MM.1S (cell line): ENCODE results near the gene MYH7.

Experiments
- DNase-seq: peaks from one replicate; pipeline ENCODE4 v3.0.0-alpha.2; 2015
- H2AFZ ChIP-seq: fragments of 300-600 bp; sonication (generic); 2 replicates; pipeline ENCODE4 v1.6.0; 2016; ENCODE audit warnings: antibody characterized with exemption, low read length
- H3F3A ChIP-seq: fragments of 300-600 bp; sonication (generic); 2 replicates; pipeline ENCODE4 v1.6.1; 2016; ENCODE audit warnings: mild to moderate bottlenecking, antibody characterized with exemption, low read length, moderate library complexity, mixed read lengths; ENCODE audit not compliant: insufficient read depth
- H3K27ac ChIP-seq: fragments of 300-600 bp; sonication (generic); 2 replicates; pipeline ENCODE4 v1.5.1; 2016; ENCODE audit warnings: mild to moderate bottlenecking, low read length
- H3K27me3 ChIP-seq: fragments of 300-600 bp; sonication (generic); replicated peaks from 2 replicates; pipeline ENCODE4 v1.6.0; 2016; ENCODE audit warnings: low read length; ENCODE audit not compliant: insufficient read depth
- H3K36me3 ChIP-seq: fragments of 300-600 bp; sonication (generic); replicated peaks from 2 replicates; pipeline ENCODE4 v1.6.1; 2016; ENCODE audit warnings: mild to moderate bottlenecking, low read length, mixed read lengths; ENCODE audit not compliant: insufficient read depth
- H3K4me1 ChIP-seq: fragments of 300-600 bp; sonication (generic); 2 replicates; pipeline ENCODE4 v1.6.1; 2016; ENCODE audit warnings: low read length, mixed read lengths
- H3K4me2 ChIP-seq: fragments of 300-600 bp; sonication (generic); 2 replicates; pipeline ENCODE4 v1.6.0; 2016; ENCODE audit warnings: low read depth, low read length
- H3K4me3 ChIP-seq: fragments of 300-600 bp; sonication (generic); 2 replicates; pipeline ENCODE4 v1.5.1; 2016; ENCODE audit warnings: low read length, mixed read lengths
- H3K79me2 ChIP-seq: fragments of 300-600 bp; sonication (generic); 2 replicates; pipeline ENCODE4 v1.6.1; 2016; ENCODE audit warnings: mixed run types, low read length, mixed read lengths
- H3K9ac ChIP-seq: fragments of 300-600 bp; sonication (generic); 2 replicates; pipeline ENCODE4 v1.6.1; 2016; ENCODE audit warnings: low read length, mixed read lengths
- H3K9me2 ChIP-seq: fragments of 300-600 bp; sonication (generic); replicated peaks from 2 replicates; pipeline ENCODE4 v1.6.1; 2016; ENCODE audit warnings: mild to moderate bottlenecking, low read length, mixed read lengths; ENCODE audit not compliant: insufficient read depth
- H3K9me3 ChIP-seq: fragments of 300-600 bp; sonication (generic); replicated peaks from 2 replicates; pipeline ENCODE4 v1.6.1; 2016; ENCODE audit warnings: mild to moderate bottlenecking, low read length, mixed read lengths; ENCODE audit not compliant: insufficient read depth
- H4K20me1 ChIP-seq: fragments of 300-600 bp; sonication (generic); 2 replicates; pipeline ENCODE4 v1.6.1; 2016; ENCODE audit warnings: mild to moderate bottlenecking, low read length, moderate library complexity, mixed read lengths; ENCODE audit not compliant: insufficient read depth
- CTCF ChIP-seq: fragments of 300-600 bp; sonication (generic); IDR thresholded peaks from 2 replicates; pipeline ENCODE4 v1.5.1; 2016; ENCODE audit warnings: antibody characterized with exemption, low read length, mixed read lengths
- EZH2 ChIP-seq: fragments of 300-600 bp; sonication (generic); optimal IDR thresholded peaks from 2 replicates; pipeline ENCODE3; 2017; ENCODE audit warnings: low read depth, mild to moderate bottlenecking, antibody characterized with exemption, low read length, mixed read lengths
- EZH2phosphoT487 ChIP-seq: fragments of 300-600 bp; sonication (generic); IDR thresholded peaks from 2 replicates; pipeline ENCODE4 v1.6.1; 2018; ENCODE audit warnings: antibody characterized with exemption, low read length

MYH7 gene

GRCh38 chr14:23382731-23383440 lies 52.6 kb downstream of the MYH7 start:
- Histone ChIP-seq H3F3A (no peaks in the 10 kb centered on the region), H3K36me3 (no peaks in the 10 kb centered on the region), H2AFZ (no peak overlapping the region), H3K27me3 (peaks cover 5% of the 10 kb centered on the region), H3K9me3 (no peaks in the 10 kb centered on the region), H3K4me3 (no peak overlapping the region), H3K4me2 (no peak overlapping the region), H3K9ac (no peak overlapping the region), H3K27ac (no peak overlapping the region), H4K20me1 (no peaks in the 10 kb centered on the region), H3K79me2 (no peaks in the 10 kb centered on the region), H3K4me1 (no peaks in the 10 kb centered on the region), H3K9me2 (no peaks in the 10 kb centered on the region)
- no peak for TF ChIP-seq EZH2phosphoT487
- no peak for DNase-seq

- peaks cover 4% of the 10 kb centered on the region for H3K27me3 ChIP-seq
- no peaks in the 10 kb centered on the region for H4K20me1 ChIP-seq
- H3K4me1 ChIP-seq: no peaks in the 10 kb centered on the region
- no peak overlapping the region for H3K27ac ChIP-seq
- H3K4me2 ChIP-seq: no peak overlapping the region
- H3F3A ChIP-seq: no peaks in the 10 kb centered on the region
- no peak overlapping the region for H2AFZ ChIP-seq
- H3K9me2 ChIP-seq: no peaks in the 10 kb centered on the region
- H3K9me3 ChIP-seq: no peaks in the 10 kb centered on the region
- H3K9ac ChIP-seq: no peak overlapping the region
- TF ChIP-seq EZH2 (no peak), CTCF (no peak), EZH2phosphoT487 (no peak)
- H3K36me3 ChIP-seq: no peaks in the 10 kb centered on the region
- no peak overlapping the region for H3K4me3 ChIP-seq
- no peaks in the 10 kb centered on the region for H3K79me2 ChIP-seq
- DNase-seq: no peak
These were observed 53.2 kb downstream of the MYH7 start for GRCh38 chr14:23382276-23382675.

- H3K4me3 ChIP-seq: no peak overlapping the region
- no peak for TF ChIP-seq EZH2phosphoT487
- no peak for TF ChIP-seq CTCF
- H3K4me1 ChIP-seq: no peaks in the 10 kb centered on the region
- no peaks in the 10 kb centered on the region for H4K20me1 ChIP-seq
- H3K36me3 ChIP-seq: no peaks in the 10 kb centered on the region
- DNase-seq: no peak
- no peak overlapping the region for H2AFZ ChIP-seq
- no peaks in the 10 kb centered on the region; the same call in none of the 2 replicates for H3K27me3 ChIP-seq
- no peaks in the 10 kb centered on the region for H3F3A ChIP-seq
- no peaks in the 10 kb centered on the region for H3K9me3 ChIP-seq
- H3K27ac ChIP-seq: no peak overlapping the region
- no peaks in the 10 kb centered on the region for H3K79me2 ChIP-seq
- no peaks in the 10 kb centered on the region for H3K9me2 ChIP-seq
- no peak overlapping the region for H3K4me2 ChIP-seq
- H3K9ac ChIP-seq: no peak overlapping the region
These were observed 53.6 kb downstream of the MYH7 start for GRCh38 chr14:23381871-23382270.

- no peak overlapping the region for H3K4me2 ChIP-seq
- no peak overlapping the region for H3K9ac ChIP-seq
- H3K27ac ChIP-seq: no peak overlapping the region
- no peak overlapping the region for H2AFZ ChIP-seq
- H3K4me3 ChIP-seq: no peak overlapping the region
- no peaks in the 10 kb centered on the region for H4K20me1 ChIP-seq
- H3F3A ChIP-seq: no peaks in the 10 kb centered on the region
- no peaks in the 10 kb centered on the region for H3K36me3 ChIP-seq
- H3K9me2 ChIP-seq: no peaks in the 10 kb centered on the region
- no peaks in the 10 kb centered on the region for H3K79me2 ChIP-seq
- H3K9me3 ChIP-seq: no peaks in the 10 kb centered on the region
- TF ChIP-seq EZH2phosphoT487 (no peak), CTCF (no peak), EZH2 (no peak)
- H3K27me3 ChIP-seq: no peaks in the 10 kb centered on the region; the same call in none of the 2 replicates
- DNase-seq: no peak
- H3K4me1 ChIP-seq: no peaks in the 10 kb centered on the region
These were observed 54.5 kb downstream of the MYH7 start for GRCh38 chr14:23380976-23381375.
